Measurements from ENCODE around the gene ARRB1.
"Not testable (repeated sequence)": the region's sequence is repeated elsewhere in the genome, so short reads cannot be mapped to it uniquely, and the experiment has no call there.

ARRB1 gene

GRCh38 chr11:75380716-75381420 lies 29.4 kb upstream of the ARRB1 start:
- no peaks in the 10 kb centered on the region for H3K9me3 ChIP-seq (replicated peaks in 1 of 2; ENCODE audit: control insufficient read depth in 2 of 2, insufficient read depth in 1 of 2, low read depth in 1 of 2, low read length in 2 of 2)
- no peak overlapping the region for H3K27ac ChIP-seq (replicated peaks; ENCODE audit: low read length)
- H3K4me1 ChIP-seq (ENCODE audit: control insufficient read depth in 2 of 2, insufficient read depth in 1 of 2, low read depth in 1 of 2, low read length in 2 of 2) = peaks cover 0 to 4% of the 10 kb centered on the region in 2 donors
- H3K14ac ChIP-seq (ENCODE audit: low read length) = no peak overlapping the region
- H3K4ac ChIP-seq (ENCODE audit: low read length) = no peak overlapping the region
- no CpG with 5 or more reads among the region's 7 CpGs for WGBS, 2 donors (ENCODE audit: extremely low coverage in 2 of 2, insufficient read length in 2 of 2, insufficient replicate concordance in 1 of 2)
- H2AFZ ChIP-seq (ENCODE audit: low read length) = peak overlapping the region; percentile 69
- H2BK15ac ChIP-seq (ENCODE audit: low read length) = no peak overlapping the region
- H4K91ac ChIP-seq (ENCODE audit: low read depth, low read length, poor library complexity) = no peak overlapping the region
- H3K9ac ChIP-seq (ENCODE audit: low read depth, low read length, poor library complexity) = no peak overlapping the region
- H3K4me3 ChIP-seq (ENCODE audit: low read length in 2 of 2) = no peak overlapping the region
- DNase-seq (ENCODE audit: low spot score) = no peak
- no peaks in the 10 kb centered on the region for H3K36me3 ChIP-seq (replicated peaks in 1 of 2; ENCODE audit: control insufficient read depth in 2 of 2, insufficient read depth in 2 of 2, low read length in 2 of 2)
- no peaks in the 10 kb centered on the region for H3K27me3 ChIP-seq (ENCODE audit: control insufficient read depth in 3 of 3, insufficient read depth in 3 of 3, low read depth in 1 of 3, low read length in 3 of 3)
- H3K79me1 ChIP-seq (ENCODE audit: low read depth, low read length) = no peaks in the 10 kb centered on the region
- no peak overlapping the region for H2BK120ac ChIP-seq (ENCODE audit: low read depth, low read length)
- H3K18ac ChIP-seq (ENCODE audit: low read length) = no peak overlapping the region
- no peak overlapping the region for H2AK5ac ChIP-seq (ENCODE audit: low read depth, low read length)
- H3K4me2 ChIP-seq (ENCODE audit: insufficient read depth, low read length, poor library complexity, severe bottlenecking) = no peak overlapping the region
- H2BK5ac ChIP-seq (ENCODE audit: low read length) = no peak overlapping the region
- no peak overlapping the region for H4K8ac ChIP-seq (ENCODE audit: low read depth, low read length)
- H3K23ac ChIP-seq (ENCODE audit: low read depth, low read length, poor library complexity) = no peak overlapping the region
- H2BK12ac ChIP-seq (ENCODE audit: low read length) = no peak overlapping the region

- Histone ChIP-seq H3K36me3 (replicated peaks in 1 of 2; ENCODE audit: control insufficient read depth in 2 of 2, insufficient read depth in 2 of 2, low read length in 2 of 2) (no peaks in the 10 kb centered on the region), H3K9ac (ENCODE audit: low read depth, low read length, poor library complexity) (no peak overlapping the region), H2BK5ac (ENCODE audit: low read length) (no peak overlapping the region), H3K4ac (ENCODE audit: low read length) (no peak overlapping the region), H3K23ac (ENCODE audit: low read depth, low read length, poor library complexity) (no peak overlapping the region), H3K18ac (ENCODE audit: low read length) (no peak overlapping the region), H2AFZ (ENCODE audit: low read length) (no peak overlapping the region), H2BK120ac (ENCODE audit: low read depth, low read length) (no peak overlapping the region), H3K4me2 (ENCODE audit: insufficient read depth, low read length, poor library complexity, severe bottlenecking) (no peak overlapping the region), H3K4me1 (ENCODE audit: control insufficient read depth in 2 of 2, insufficient read depth in 1 of 2, low read depth in 1 of 2, low read length in 2 of 2) (peaks cover 0 to 4% of the 10 kb centered on the region in 2 donors), H3K9me3 (replicated peaks in 1 of 2; ENCODE audit: control insufficient read depth in 2 of 2, insufficient read depth in 1 of 2, low read depth in 1 of 2, low read length in 2 of 2) (no peaks in the 10 kb centered on the region), H2BK12ac (ENCODE audit: low read length) (no peak overlapping the region), H4K91ac (ENCODE audit: low read depth, low read length, poor library complexity) (no peak overlapping the region), H3K4me3 (ENCODE audit: low read length in 2 of 2) (no peak overlapping the region), H2BK15ac (ENCODE audit: low read length) (no peak overlapping the region), H3K79me1 (ENCODE audit: low read depth, low read length) (no peaks in the 10 kb centered on the region), H3K27ac (replicated peaks; ENCODE audit: low read length) (no peak overlapping the region), H3K14ac (ENCODE audit: low read length) (no peak overlapping the region), H4K8ac (ENCODE audit: low read depth, low read length) (no peak overlapping the region), H3K27me3 (ENCODE audit: control insufficient read depth in 3 of 3, insufficient read depth in 3 of 3, low read depth in 1 of 3, low read length in 3 of 3) (no peaks in the 10 kb centered on the region), H2AK5ac (ENCODE audit: low read depth, low read length) (no peak overlapping the region)
- DNase-seq (ENCODE audit: low spot score) = no peak
- no CpG with 5 or more reads among the region's 2 CpGs for WGBS, 2 donors (ENCODE audit: extremely low coverage in 2 of 2, insufficient read length in 2 of 2, insufficient replicate concordance in 1 of 2)
Measured at GRCh38 chr11:75380245-75380644, 28.8 kb upstream of the ARRB1 start.

GRCh38 chr11:75378776-75379175 lies 27.3 kb upstream of the ARRB1 start:
- not testable (repeated sequence) for H3K9ac ChIP-seq (ENCODE audit: low read depth, low read length, poor library complexity); H3K27me3 ChIP-seq (ENCODE audit: control insufficient read depth in 3 of 3, insufficient read depth in 3 of 3, low read depth in 1 of 3, low read length in 3 of 3); H2BK120ac ChIP-seq (ENCODE audit: low read depth, low read length); H3K4me3 ChIP-seq (ENCODE audit: low read length in 2 of 2); H4K8ac ChIP-seq (ENCODE audit: low read depth, low read length); H2BK15ac ChIP-seq (ENCODE audit: low read length); H3K4me1 ChIP-seq (ENCODE audit: control insufficient read depth in 2 of 2, insufficient read depth in 1 of 2, low read depth in 1 of 2, low read length in 2 of 2); H3K4ac ChIP-seq (ENCODE audit: low read length); H3K27ac ChIP-seq (replicated peaks; ENCODE audit: low read length); H3K18ac ChIP-seq (ENCODE audit: low read length); H3K36me3 ChIP-seq (replicated peaks in 1 of 2; ENCODE audit: control insufficient read depth in 2 of 2, insufficient read depth in 2 of 2, low read length in 2 of 2); H3K23ac ChIP-seq (ENCODE audit: low read depth, low read length, poor library complexity); H3K79me1 ChIP-seq (ENCODE audit: low read depth, low read length); H2BK5ac ChIP-seq (ENCODE audit: low read length); H4K91ac ChIP-seq (ENCODE audit: low read depth, low read length, poor library complexity); H3K9me3 ChIP-seq (replicated peaks in 1 of 2; ENCODE audit: control insufficient read depth in 2 of 2, insufficient read depth in 1 of 2, low read depth in 1 of 2, low read length in 2 of 2); H2AFZ ChIP-seq (ENCODE audit: low read length); H2AK5ac ChIP-seq (ENCODE audit: low read depth, low read length); DNase-seq (ENCODE audit: low spot score); H3K4me2 ChIP-seq (ENCODE audit: insufficient read depth, low read length, poor library complexity, severe bottlenecking); H3K14ac ChIP-seq (ENCODE audit: low read length); H2BK12ac ChIP-seq (ENCODE audit: low read length)
- WGBS, 2 donors (ENCODE audit: extremely low coverage in 2 of 2, insufficient read length in 2 of 2, insufficient replicate concordance in 1 of 2) = no CpG with 5 or more reads among the region's 17 CpGs

- Histone ChIP-seq H3K36me3 (replicated peaks in 1 of 2; ENCODE audit: control insufficient read depth in 2 of 2, insufficient read depth in 2 of 2, low read length in 2 of 2) (no peaks in the 10 kb centered on the region), H2BK12ac (ENCODE audit: low read length) (no peak overlapping the region), H3K9me3 (replicated peaks in 1 of 2; ENCODE audit: control insufficient read depth in 2 of 2, insufficient read depth in 1 of 2, low read depth in 1 of 2, low read length in 2 of 2) (peaks cover 0 to 1% of the 10 kb centered on the region in 2 donors), H3K4me1 (ENCODE audit: control insufficient read depth in 2 of 2, insufficient read depth in 1 of 2, low read depth in 1 of 2, low read length in 2 of 2) (no peaks in the 10 kb centered on the region), H3K4me3 (ENCODE audit: low read length in 2 of 2) (no peak overlapping the region), H2AK5ac (ENCODE audit: low read depth, low read length) (no peak overlapping the region), H3K14ac (ENCODE audit: low read length) (no peak overlapping the region), H2AFZ (ENCODE audit: low read length) (no peak overlapping the region), H4K91ac (ENCODE audit: low read depth, low read length, poor library complexity) (no peak overlapping the region), H3K23ac (ENCODE audit: low read depth, low read length, poor library complexity) (no peak overlapping the region), H2BK5ac (ENCODE audit: low read length) (no peak overlapping the region), H3K18ac (ENCODE audit: low read length) (no peak overlapping the region), H3K9ac (ENCODE audit: low read depth, low read length, poor library complexity) (no peak overlapping the region), H4K8ac (ENCODE audit: low read depth, low read length) (no peak overlapping the region), H3K79me1 (ENCODE audit: low read depth, low read length) (no peaks in the 10 kb centered on the region), H3K4ac (ENCODE audit: low read length) (no peak overlapping the region), H3K27me3 (ENCODE audit: control insufficient read depth in 3 of 3, insufficient read depth in 3 of 3, low read depth in 1 of 3, low read length in 3 of 3) (peaks cover 0 to 8% (median 0%) of the 10 kb centered on the region in 3 experiments), H2BK15ac (ENCODE audit: low read length) (no peak overlapping the region), H3K27ac (replicated peaks; ENCODE audit: low read length) (no peak overlapping the region), H2BK120ac (ENCODE audit: low read depth, low read length) (no peak overlapping the region), H3K4me2 (ENCODE audit: insufficient read depth, low read length, poor library complexity, severe bottlenecking) (no peak overlapping the region)
- DNase-seq (ENCODE audit: low spot score) = no peak
- no CpG with 5 or more reads among the region's 9 CpGs for WGBS, 2 donors (ENCODE audit: extremely low coverage in 2 of 2, insufficient read length in 2 of 2, insufficient replicate concordance in 1 of 2)
Measured at GRCh38 chr11:75376175-75376574, 24.7 kb upstream of the ARRB1 start.

All from neuronal stem cell (in vitro differentiated cells).